Endodermal cell (in vitro differentiated cells): ENCODE results near the gene GALK2. TPM values are rescaled to one million over a fixed set of nuclear protein-coding genes. Genes with fewer than 3 reads are reported as not detected.
"Not testable (repeated sequence)": the region's sequence is repeated elsewhere in the genome, so short reads cannot be mapped to it uniquely, and the experiment has no call there.

ENCODE experiments used
- DNase-seq: peaks from one replicate; pipeline ENCODE4 v3.0.0-alpha.2; 2017
- H3K27ac ChIP-seq: 2 replicates; pipeline ENCODE4 v1.5.1; 2013; ENCODE audit warnings: mild to moderate bottlenecking, low read depth, low read length, moderate library complexity
- H3K27me3 ChIP-seq: 2 replicates; pipeline ENCODE4 v1.6.1; 2013; ENCODE audit warnings: mild to moderate bottlenecking, low read length, moderate library complexity; ENCODE audit not compliant: insufficient read depth, control insufficient read depth, poor library complexity, severe bottlenecking
- H3K36me3 ChIP-seq: 2 replicates; pipeline ENCODE4 v1.7.0; 2013; ENCODE audit warnings: mild to moderate bottlenecking, low read length, moderate library complexity; ENCODE audit not compliant: control insufficient read depth, insufficient read depth
- H3K4me1 ChIP-seq: one replicate; pipeline ENCODE4 v1.7.0; 2013; ENCODE audit warnings: low read length; ENCODE audit not compliant: control insufficient read depth, insufficient read depth
- H3K4me3 ChIP-seq: 2 replicates; pipeline ENCODE4 v1.5.1; 2013; ENCODE audit warnings: mild to moderate bottlenecking, low read length, moderate library complexity
- H3K9ac ChIP-seq: 2 replicates; pipeline ENCODE4 v1.6.1; 2013; ENCODE audit warnings: mild to moderate bottlenecking, low read length, moderate library complexity; ENCODE audit not compliant: poor library complexity, severe bottlenecking; ENCODE audit errors: extremely low read depth
- H3K9me3 ChIP-seq: 2 replicates; pipeline ENCODE4 v1.6.1; 2013; ENCODE audit warnings: mild to moderate bottlenecking, low read length, moderate library complexity; ENCODE audit not compliant: control insufficient read depth
- H3K27ac Mint-ChIP-seq: 2 replicates; pipeline ENCODE4 v1.8.0; 2020; ENCODE audit warnings: mixed read lengths
- H3K27me3 Mint-ChIP-seq: 2 replicates; pipeline ENCODE4 v1.8.0; 2021; ENCODE audit warnings: mild to moderate bottlenecking, mixed read lengths; ENCODE audit not compliant: insufficient read depth
- H3K36me3 Mint-ChIP-seq: 2 replicates; pipeline ENCODE4 v1.8.0; 2020; ENCODE audit warnings: low read depth, mixed read lengths
- H3K4me1 Mint-ChIP-seq: 2 replicates; pipeline ENCODE4 v1.8.0; 2020; ENCODE audit warnings: mixed read lengths
- H3K4me3 Mint-ChIP-seq: 2 replicates; pipeline ENCODE4 v1.8.0; 2020; ENCODE audit warnings: mild to moderate bottlenecking, moderate library complexity, mixed read lengths
- H3K9me3 Mint-ChIP-seq: 2 replicates; pipeline ENCODE4 v1.8.0; 2020; ENCODE audit warnings: mild to moderate bottlenecking, mixed read lengths
- WGBS, 2 experiments: methylation state at CpG; one replicate each; pipeline versions ENCODE4 v1.1.5 to v1.1.7; 2013; ENCODE audit warnings: missing lambda C conversion rate in 2 of 2, mixed read lengths in 1 of 2; ENCODE audit not compliant: insufficient coverage in 1 of 2, insufficient read length in 1 of 2; 5-methylcytosine and 5-hydroxymethylcytosine counted together
- total RNA-seq, 2 donors: library from RNA; stranded (reverse); fragmentation: NEBNext Ultra II Directional in 1 of 2; extraction: Animal tissue kit (Norgen Biotek cat#: 25700) in 1 of 2; gene quantifications; 2 replicates in 1 of 2; 3 replicates in 1 of 2; pipeline ENCODE4 v1.2.1, GENCODE V29; 2021
- TF ChIP-seq, protein P1 (sequence below): fragments of 200-600 bp; sonication (generic); conservative IDR thresholded peaks from 2 replicates; pipeline ENCODE4 v1.5.0; 2021; ENCODE audit warnings: antibody characterized with exemption, mild to moderate bottlenecking

The GALK2 gene
- total RNA-seq, 2 donors from 2014 or later: 13.4 to 19.1 TPM

DNA sequence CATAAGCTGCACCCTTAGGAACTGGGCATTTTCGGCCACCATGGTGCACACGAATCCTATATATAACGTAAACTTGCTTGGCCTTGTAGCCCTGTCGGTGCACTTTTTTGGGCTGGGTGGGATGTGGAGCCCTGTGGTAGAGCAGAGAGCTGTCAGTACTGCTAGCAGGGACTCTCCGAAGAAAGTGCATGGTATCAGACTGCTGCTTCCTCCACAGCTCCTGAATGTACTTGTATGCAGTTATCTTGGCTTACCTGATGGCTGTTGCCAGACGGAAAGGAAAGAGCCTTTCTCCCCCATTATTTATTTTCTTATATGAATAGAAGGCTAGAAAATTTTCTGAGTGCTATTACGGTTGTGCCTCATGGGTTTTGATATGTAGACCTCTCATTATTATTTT is 8.4 kb downstream of the GALK2 start:
- Mint-ChIP-seq H3K27me3 (no peaks in the 10 kb centered on the region), H3K27ac (no peak overlapping the region), H3K9me3 (peaks cover 23% of the 10 kb centered on the region), H3K36me3 (peaks cover 26% of the 10 kb centered on the region), H3K4me3 (no peak overlapping the region), H3K4me1 (no peaks in the 10 kb centered on the region)
- H3K9ac ChIP-seq: no peak overlapping the region
- H3K4me3 ChIP-seq: no peak overlapping the region
- WGBS, 2 experiments: 87 to 97% methylated on average over 5 to 6 of the region's 7 CpGs
- H3K4me1 ChIP-seq: no peaks in the 10 kb centered on the region
- no peak for DNase-seq
- TF ChIP-seq, protein P1, sequence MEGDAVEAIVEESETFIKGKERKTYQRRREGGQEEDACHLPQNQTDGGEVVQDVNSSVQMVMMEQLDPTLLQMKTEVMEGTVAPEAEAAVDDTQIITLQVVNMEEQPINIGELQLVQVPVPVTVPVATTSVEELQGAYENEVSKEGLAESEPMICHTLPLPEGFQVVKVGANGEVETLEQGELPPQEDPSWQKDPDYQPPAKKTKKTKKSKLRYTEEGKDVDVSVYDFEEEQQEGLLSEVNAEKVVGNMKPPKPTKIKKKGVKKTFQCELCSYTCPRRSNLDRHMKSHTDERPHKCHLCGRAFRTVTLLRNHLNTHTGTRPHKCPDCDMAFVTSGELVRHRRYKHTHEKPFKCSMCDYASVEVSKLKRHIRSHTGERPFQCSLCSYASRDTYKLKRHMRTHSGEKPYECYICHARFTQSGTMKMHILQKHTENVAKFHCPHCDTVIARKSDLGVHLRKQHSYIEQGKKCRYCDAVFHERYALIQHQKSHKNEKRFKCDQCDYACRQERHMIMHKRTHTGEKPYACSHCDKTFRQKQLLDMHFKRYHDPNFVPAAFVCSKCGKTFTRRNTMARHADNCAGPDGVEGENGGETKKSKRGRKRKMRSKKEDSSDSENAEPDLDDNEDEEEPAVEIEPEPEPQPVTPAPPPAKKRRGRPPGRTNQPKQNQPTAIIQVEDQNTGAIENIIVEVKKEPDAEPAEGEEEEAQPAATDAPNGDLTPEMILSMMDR: no peak
- H3K9me3 ChIP-seq: peaks cover 17% of the 10 kb centered on the region
- peaks cover 12% of the 10 kb centered on the region for H3K36me3 ChIP-seq
- no peak overlapping the region for H3K27ac ChIP-seq
- no peaks in the 10 kb centered on the region for H3K27me3 ChIP-seq

- Mint-ChIP-seq H3K27me3 (no peaks in the 10 kb centered on the region), H3K9me3 (peaks cover 22% of the 10 kb centered on the region), H3K4me1 (peaks cover 1% of the 10 kb centered on the region), H3K36me3 (peaks cover 25% of the 10 kb centered on the region), H3K4me3 (no peak overlapping the region), H3K27ac (no peak overlapping the region)
- Histone ChIP-seq H3K36me3 (peaks cover 12% of the 10 kb centered on the region), H3K4me1 (no peaks in the 10 kb centered on the region), H3K9ac (no peak overlapping the region), H3K27me3 (no peaks in the 10 kb centered on the region), H3K27ac (no peak overlapping the region), H3K4me3 (no peak overlapping the region), H3K9me3 (peaks cover 16% of the 10 kb centered on the region)
- 80 to 87% methylated on average over 1 of the region's 1 CpG for WGBS, 2 experiments
- TF ChIP-seq, protein P1: no peak
- DNase-seq: no peak
Observed at GRCh38 chr15:49179433-49180190, 9.6 kb downstream of the GALK2 start.

DNA sequence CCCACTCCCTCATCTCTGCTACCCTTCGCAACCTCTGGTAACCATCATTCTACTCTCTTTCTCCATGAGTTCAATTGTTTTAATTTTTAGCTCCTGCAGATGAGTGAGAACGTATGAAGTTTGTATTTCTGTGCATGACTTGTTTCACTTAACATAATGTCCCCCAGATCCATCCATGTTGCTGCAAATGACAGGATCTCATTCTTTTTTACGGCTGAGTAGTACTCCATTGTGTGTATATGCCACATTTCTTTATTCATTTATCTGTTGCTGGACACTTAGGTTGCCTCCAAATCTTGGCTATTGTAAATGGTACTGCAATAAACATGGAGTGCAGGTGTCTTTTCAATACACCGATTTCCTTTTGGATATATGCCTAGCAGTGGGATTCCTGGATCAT is 12.1 kb downstream of the GALK2 start:
- Histone ChIP-seq H3K9ac (no peak overlapping the region), H3K36me3 (peaks cover 4% of the 10 kb centered on the region), H3K4me1 (no peaks in the 10 kb centered on the region), H3K9me3 (no peaks in the 10 kb centered on the region), H3K27me3 (no peaks in the 10 kb centered on the region), H3K4me3 (no peak overlapping the region), H3K27ac (no peak overlapping the region)
- peaks cover 15% of the 10 kb centered on the region for H3K36me3 Mint-ChIP-seq
- DNase-seq: no peak
- TF ChIP-seq, protein P1: no peak
- no peaks in the 10 kb centered on the region for H3K27me3 Mint-ChIP-seq
- H3K4me1 Mint-ChIP-seq: peaks cover 1% of the 10 kb centered on the region
- WGBS, 2 experiments: 88 to 95% methylated on average over 3 to 4 of the region's 4 CpGs
- H3K27ac Mint-ChIP-seq: no peak overlapping the region
- H3K9me3 Mint-ChIP-seq: peaks cover 5% of the 10 kb centered on the region
- H3K4me3 Mint-ChIP-seq: no peak overlapping the region

DNA sequence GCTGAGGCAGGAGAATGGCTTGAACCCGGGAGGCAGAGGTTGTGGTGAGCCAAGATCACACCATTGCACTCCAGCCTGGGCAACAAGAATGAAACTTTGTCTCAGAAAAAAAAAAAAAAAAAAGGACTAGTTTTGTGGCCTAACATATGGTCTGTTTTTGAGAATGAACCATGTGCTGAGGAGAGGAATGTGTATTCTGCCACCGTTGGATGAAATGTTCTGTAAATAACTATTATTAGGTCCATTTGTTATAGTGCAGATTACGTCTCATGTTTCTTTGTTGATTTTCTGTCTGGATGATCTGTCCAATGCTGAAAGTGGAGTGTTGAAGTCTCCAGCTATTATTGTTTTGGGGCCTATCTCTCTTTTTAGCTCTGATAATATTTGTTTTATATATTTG is 13.7 kb downstream of the GALK2 start:
- WGBS, 2 experiments: 91 to 100% methylated on average over 2 to 3 of the region's 3 CpGs
- H3K4me3 ChIP-seq, H3K4me1 ChIP-seq, H3K9ac ChIP-seq, H3K27me3 Mint-ChIP-seq, H3K4me3 Mint-ChIP-seq, H3K9me3 Mint-ChIP-seq, H3K27ac Mint-ChIP-seq, H3K9me3 ChIP-seq, H3K27ac ChIP-seq, H3K4me1 Mint-ChIP-seq, H3K27me3 ChIP-seq, DNase-seq, H3K36me3 ChIP-seq: not testable (repeated sequence)
- H3K36me3 Mint-ChIP-seq: peaks cover 10% of the 10 kb centered on the region
